ENCODE results near the gene RBM43. TPM values are rescaled to one million over a fixed set of nuclear protein-coding genes. Genes with fewer than 3 reads are reported as not detected.
A peak's percentile ranks its signal among the peaks of the same experiment; 100 is the strongest.

Gene RBM43
- total and polyA plus RNA-seq, 9 of the 15 experiments (the other 6 are each of a cell fraction or from before 2014, with no cell fraction given) = 1.3 to 6.9 (median 3.8) TPM

DNA sequence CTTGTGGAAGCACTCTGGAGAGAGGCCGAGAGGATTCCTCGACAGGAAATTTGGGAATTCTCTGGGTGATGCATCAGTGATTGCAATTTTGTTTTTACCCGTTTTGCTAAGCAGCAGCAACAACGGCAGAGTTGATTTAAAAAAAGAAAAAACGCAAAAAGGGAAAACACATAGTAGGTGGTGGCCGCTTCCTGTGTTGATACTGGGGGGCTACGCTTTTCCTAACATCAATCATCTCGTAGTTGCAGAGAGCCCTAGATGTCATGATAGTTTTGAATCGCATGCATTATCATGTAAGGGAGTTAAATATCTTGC lies 271 bp upstream of the RBM43 start (continued):
- TF ChIP-seq TCF7L2 (IDR thresholded peaks at IDR 0.05; ENCODE audit: low read depth, low read length) (no peak), NR3C1 (CRISPR knock-in tag; IDR thresholded peaks at IDR 0.05) (no peak), MTA2 (IDR thresholded peaks at IDR 0.05; ENCODE audit: low read depth) (peak; percentile 12; the same call in 1 of the 2 replicates), KLF6 (CRISPR knock-in tag; IDR thresholded peaks at IDR 0.05; ENCODE audit: borderline replicate concordance) (no peak), MAX (CRISPR knock-in tag; IDR thresholded peaks at IDR 0.05) (no peak), ARID1B (IDR thresholded peaks at IDR 0.05) (0 out of 2 replicates have a peak, but pooled peaks have one; percentile 8), ZNF384 (IDR thresholded peaks at IDR 0.05; ENCODE audit: low read depth, low read length) (no peak), ZNF77 (CRISPR knock-in tag; IDR thresholded peaks at IDR 0.05) (no peak), CREBBP (IDR thresholded peaks at IDR 0.05; ENCODE audit: low read depth, low read length) (no peak), KLF13 (tag; IDR thresholded peaks at IDR 0.05; ENCODE audit: borderline replicate concordance, low read depth) (no peak), KDM5B (IDR thresholded peaks at IDR 0.05; ENCODE audit: insufficient replicate concordance, low read depth, low read length) (no peak), HOXB6 (CRISPR knock-in tag; IDR thresholded peaks at IDR 0.05; ENCODE audit: borderline replicate concordance) (no peak), TAF15 (IDR thresholded peaks at IDR 0.05; ENCODE audit: low read depth, low read length) (no peak), MAFK (IDR thresholded peaks at IDR 0.05; ENCODE audit: low read length) (no peak), NRF1 (conservative IDR thresholded peaks at IDR 0.05 in 1 of 2, IDR thresholded peaks at IDR 0.05 in 1 of 2) (no peak; a peak in 3 of 4 replicates), ZNF551 (CRISPR knock-in tag; IDR thresholded peaks at IDR 0.05) (no peak), ZNF518B (CRISPR knock-in tag; IDR thresholded peaks at IDR 0.05) (no peak), POLR3A (IDR thresholded peaks at IDR 0.05; ENCODE audit: borderline replicate concordance, extremely low read depth, insufficient read depth, insufficient read length) (no peak), SMARCA5 (IDR thresholded peaks at IDR 0.05) (no peak), DIDO1 (tag; IDR thresholded peaks at IDR 0.05; ENCODE audit: low read depth) (0 out of 2 replicates have a peak, but pooled peaks have one; percentile 8), MTA3 (IDR thresholded peaks at IDR 0.05; ENCODE audit: borderline replicate concordance) (no peak), STAT5B (CRISPR knock-in tag; IDR thresholded peaks at IDR 0.05) (no peak), KAT8 (IDR thresholded peaks at IDR 0.05; ENCODE audit: low read depth) (no peak), ZNF263 (CRISPR knock-in tag; IDR thresholded peaks at IDR 0.05; ENCODE audit: borderline replicate concordance) (no peak)
- TF ChIP-seq, protein P1, sequence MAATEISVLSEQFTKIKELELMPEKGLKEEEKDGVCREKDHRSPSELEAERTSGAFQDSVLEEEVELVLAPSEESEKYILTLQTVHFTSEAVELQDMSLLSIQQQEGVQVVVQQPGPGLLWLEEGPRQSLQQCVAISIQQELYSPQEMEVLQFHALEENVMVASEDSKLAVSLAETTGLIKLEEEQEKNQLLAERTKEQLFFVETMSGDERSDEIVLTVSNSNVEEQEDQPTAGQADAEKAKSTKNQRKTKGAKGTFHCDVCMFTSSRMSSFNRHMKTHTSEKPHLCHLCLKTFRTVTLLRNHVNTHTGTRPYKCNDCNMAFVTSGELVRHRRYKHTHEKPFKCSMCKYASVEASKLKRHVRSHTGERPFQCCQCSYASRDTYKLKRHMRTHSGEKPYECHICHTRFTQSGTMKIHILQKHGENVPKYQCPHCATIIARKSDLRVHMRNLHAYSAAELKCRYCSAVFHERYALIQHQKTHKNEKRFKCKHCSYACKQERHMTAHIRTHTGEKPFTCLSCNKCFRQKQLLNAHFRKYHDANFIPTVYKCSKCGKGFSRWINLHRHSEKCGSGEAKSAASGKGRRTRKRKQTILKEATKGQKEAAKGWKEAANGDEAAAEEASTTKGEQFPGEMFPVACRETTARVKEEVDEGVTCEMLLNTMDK (IDR thresholded peaks at IDR 0.05; ENCODE audit: borderline replicate concordance, insufficient read depth, low read depth, low read length, poor library complexity, severe bottlenecking) = no peak

Measured in K562 (cell line).